Thoracic aorta endothelial cell (primary cell): ENCODE measurements around the gene ZC3HAV1. TPM values are rescaled to one million over a fixed set of nuclear protein-coding genes. Genes with fewer than 3 reads are reported as not detected.

ENCODE experiments used
- total RNA-seq: library from RNA; depleted of rRNA; stranded (reverse); fragments of >200 nt; gene quantifications from 2 replicates; pipeline ENCODE4 v1.2.3, GENCODE V29; 2012

Gene ZC3HAV1
- 63.7 and 65.6 TPM in 2 replicates for total RNA-seq

DNA sequence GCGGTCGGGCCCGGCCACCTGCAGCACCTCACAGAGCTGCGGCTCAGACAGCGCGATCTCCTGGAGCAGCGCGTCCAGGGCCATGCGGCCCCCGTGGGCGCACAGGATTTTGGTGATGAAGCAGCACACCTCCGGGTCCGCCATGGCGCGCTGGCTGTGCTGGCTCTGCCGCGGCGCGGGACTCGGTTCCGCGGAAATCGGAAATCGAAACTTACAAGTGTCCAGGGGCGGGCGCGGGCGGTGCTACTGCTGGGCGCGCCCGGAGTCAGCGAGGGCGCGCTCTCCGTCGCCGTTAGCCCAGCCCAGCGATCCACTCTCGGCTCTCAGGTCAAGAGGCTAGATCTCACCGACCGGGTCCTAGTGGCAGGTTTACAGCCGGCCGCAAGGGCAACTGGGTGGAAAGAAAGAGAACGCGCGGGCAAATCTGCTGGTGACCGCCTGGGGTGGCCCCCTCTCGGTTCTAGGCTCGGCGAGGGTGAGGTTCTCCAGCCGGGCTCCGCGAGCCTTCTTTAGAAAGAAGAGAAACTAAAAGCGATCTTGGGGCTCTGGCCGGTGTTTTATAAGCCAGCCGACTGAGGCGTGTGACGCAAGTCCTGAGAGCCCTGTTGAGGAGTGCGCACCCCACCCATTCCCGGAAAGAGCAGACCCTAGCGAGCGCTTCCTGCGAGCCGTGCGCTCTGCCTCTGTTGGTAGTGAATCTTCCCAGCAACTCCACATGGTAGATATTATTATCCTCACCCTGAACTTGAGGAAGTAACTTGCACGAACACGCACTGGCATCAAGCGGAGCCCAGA lies at the start of gene ZC3HAV1:
ZC3HAV1 (minus strand) TSS at position 533 of the 795 bp plus-strand sequence; CDS start at position 144, 389 bp downstream.

DNA sequence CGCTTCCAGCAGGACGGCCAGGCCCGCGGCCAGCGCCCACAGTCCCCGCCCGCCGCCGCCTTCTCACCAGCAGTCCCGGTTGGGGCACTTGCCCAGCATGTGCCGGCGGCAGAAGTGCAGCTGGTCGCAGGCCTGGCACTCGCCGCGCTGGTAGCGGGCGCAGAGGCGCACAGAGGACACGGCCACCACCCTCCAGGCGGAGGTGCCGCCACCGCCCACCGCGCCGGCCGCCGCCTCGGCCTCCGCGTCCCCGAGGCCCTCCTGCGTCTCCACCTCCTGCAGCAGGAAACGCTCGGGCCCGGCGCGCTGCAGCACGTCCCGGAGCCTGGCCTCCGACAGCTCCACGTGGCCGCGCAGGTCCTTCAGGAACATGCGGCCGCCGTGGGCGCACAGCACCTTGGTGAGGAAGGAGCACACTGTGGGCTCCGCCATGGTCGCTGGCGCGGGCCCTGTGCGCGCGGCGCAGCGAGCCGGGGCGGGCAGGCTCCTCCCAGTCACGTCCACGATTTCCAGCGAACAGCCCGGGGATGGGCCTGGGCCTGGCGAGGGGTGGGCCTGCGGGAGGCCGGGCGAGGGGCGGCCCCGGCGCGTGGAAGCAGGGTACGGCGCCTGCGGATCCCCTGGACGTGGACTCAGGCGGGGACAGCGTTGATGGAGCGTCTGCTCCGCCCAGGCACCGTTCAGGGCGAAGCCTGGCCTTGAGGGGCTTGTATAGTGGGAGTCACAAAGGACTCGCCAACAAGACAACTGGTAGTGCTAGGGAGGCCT lies 73.8 kb downstream of the ZC3HAV1 start, which contains the start of gene ZC3HAV1L:
ZC3HAV1L (minus strand) TSS at position 457 of the 768 bp plus-strand sequence; CDS start at position 432, 25 bp downstream.

Other genes with a start within 250 kb of the ZC3HAV1 start
- gene KIAA1549, start 128.3 kb downstream of the ZC3HAV1 start, total RNA-seq, result 3.5 and 4.8 TPM in 2 replicates
- gene ZC3HAV1L, start 73.7 kb downstream of the ZC3HAV1 start, total RNA-seq, result 31.3 and 31.9 TPM in 2 replicates
- gene UBN2, start 121.5 kb upstream of the ZC3HAV1 start, total RNA-seq, result 11.3 and 12.5 TPM in 2 replicates
- 6.3 and 8.3 TPM in 2 replicates for gene FMC1, start 231.6 kb upstream of the ZC3HAV1 start, total RNA-seq